ENCODE measurements around the gene ASF1A. TPM values are rescaled to one million over a fixed set of nuclear protein-coding genes. Genes with fewer than 3 reads are reported as not detected.

ASF1A gene
- total RNA-seq, 1 experiment from 2014 or later = 34.4 TPM

DNA sequence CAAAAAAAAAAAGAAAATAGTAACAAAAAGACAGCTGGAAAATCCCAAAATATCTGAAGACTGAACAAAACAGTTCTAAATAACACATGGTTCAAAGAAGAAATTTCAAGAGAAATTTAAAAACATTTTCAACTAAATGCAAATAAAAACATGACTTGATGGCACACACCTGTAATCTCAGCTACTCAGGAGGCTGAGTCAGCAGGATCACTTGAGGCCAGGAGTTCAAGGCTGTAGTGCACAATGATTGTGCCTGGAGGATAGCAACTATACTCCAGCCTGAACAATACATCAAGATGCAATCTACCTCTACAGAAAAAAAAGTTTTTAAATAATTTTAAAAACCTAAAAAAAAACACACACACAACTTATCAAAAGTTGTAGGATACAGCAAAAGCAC lies 21.6 kb upstream of the ASF1A start:
- Histone ChIP-seq H3K4me1 (ENCODE audit: insufficient read depth, low read length) (no peaks in the 10 kb centered on the region), H4K5ac (ENCODE audit: insufficient read length, low read depth, low read length) (no peak overlapping the region), H3K79me1 (ENCODE audit: insufficient read depth, low read depth, low read length, poor library complexity, severe bottlenecking) (no peaks in the 10 kb centered on the region), H3K9ac (ENCODE audit: extremely low read depth, insufficient read length, low read length) (no peak overlapping the region), H3K23ac (ENCODE audit: insufficient read length, low read depth, low read length) (no peak overlapping the region), H3K9me3 (ENCODE audit: control insufficient read depth, low read depth, low read length) (no peaks in the 10 kb centered on the region), H3K27me3 (ENCODE audit: insufficient read depth, low read length) (no peaks in the 10 kb centered on the region), H4K20me1 (ENCODE audit: control insufficient read depth, insufficient read depth, insufficient read length) (no peaks in the 10 kb centered on the region), H3K56ac (ENCODE audit: insufficient read length, low read depth, low read length) (no peak overlapping the region), H2BK5ac (ENCODE audit: insufficient read length, low read length) (no peak overlapping the region), H3T11ph (ENCODE audit: low read length) (no peak overlapping the region), H4K91ac (ENCODE audit: insufficient read length, low read depth, low read length) (no peak overlapping the region), H3K18ac (ENCODE audit: insufficient read length, low read depth, low read length) (no peak overlapping the region), H3K14ac (ENCODE audit: insufficient read depth, low read length) (no peak overlapping the region), H3K79me2 (ENCODE audit: insufficient read depth, low read length) (no peaks in the 10 kb centered on the region), H2BK12ac (ENCODE audit: insufficient read length, low read depth, low read length) (no peak overlapping the region), H3K4me2 (ENCODE audit: insufficient read depth, insufficient read length, low read length) (no peak overlapping the region), H2BK120ac (ENCODE audit: low read depth, low read length, poor library complexity, severe bottlenecking) (no peak overlapping the region), H3K23me2 (ENCODE audit: insufficient read length, low read depth, low read length, poor library complexity, severe bottlenecking) (no peaks in the 10 kb centered on the region), H4K8ac (replicated peaks; ENCODE audit: insufficient read length, low read depth, low read length) (no peak overlapping the region), H3K4ac (ENCODE audit: low read depth, low read length) (no peak overlapping the region), H3K27ac (ENCODE audit: insufficient read length, low read depth, low read length) (no peak overlapping the region), H2BK20ac (ENCODE audit: low read depth, low read length, poor library complexity, severe bottlenecking) (no peak overlapping the region), H2AFZ (ENCODE audit: low read length) (no peak overlapping the region), H2BK15ac (ENCODE audit: low read depth, low read length) (no peak overlapping the region), H2AK5ac (ENCODE audit: insufficient read length, low read length) (no peak overlapping the region)
- Mint-ChIP-seq H3K27me3 (ENCODE audit: low read depth) (no peaks in the 10 kb centered on the region), H3K4me1 (0 out of 4 replicates have a peak, but pooled peaks cover 0 to 2% of the 10 kb centered on the region in 2 experiments), H3K36me3 (ENCODE audit: insufficient read depth in 1 of 3, low read depth in 3 of 3) (peaks cover 0 to 2% (median 0%) of the 10 kb centered on the region in 3 experiments; a peak in 2 of 7 replicates), H3K9me3 (peaks cover 0 to 3% of the 10 kb centered on the region in 2 experiments; a peak in 3 of 5 replicates), H3K27ac (no peak overlapping the region), H3K4me3 (no peak overlapping the region)
- DNase-seq = no peak
- TF ChIP-seq, protein P1, sequence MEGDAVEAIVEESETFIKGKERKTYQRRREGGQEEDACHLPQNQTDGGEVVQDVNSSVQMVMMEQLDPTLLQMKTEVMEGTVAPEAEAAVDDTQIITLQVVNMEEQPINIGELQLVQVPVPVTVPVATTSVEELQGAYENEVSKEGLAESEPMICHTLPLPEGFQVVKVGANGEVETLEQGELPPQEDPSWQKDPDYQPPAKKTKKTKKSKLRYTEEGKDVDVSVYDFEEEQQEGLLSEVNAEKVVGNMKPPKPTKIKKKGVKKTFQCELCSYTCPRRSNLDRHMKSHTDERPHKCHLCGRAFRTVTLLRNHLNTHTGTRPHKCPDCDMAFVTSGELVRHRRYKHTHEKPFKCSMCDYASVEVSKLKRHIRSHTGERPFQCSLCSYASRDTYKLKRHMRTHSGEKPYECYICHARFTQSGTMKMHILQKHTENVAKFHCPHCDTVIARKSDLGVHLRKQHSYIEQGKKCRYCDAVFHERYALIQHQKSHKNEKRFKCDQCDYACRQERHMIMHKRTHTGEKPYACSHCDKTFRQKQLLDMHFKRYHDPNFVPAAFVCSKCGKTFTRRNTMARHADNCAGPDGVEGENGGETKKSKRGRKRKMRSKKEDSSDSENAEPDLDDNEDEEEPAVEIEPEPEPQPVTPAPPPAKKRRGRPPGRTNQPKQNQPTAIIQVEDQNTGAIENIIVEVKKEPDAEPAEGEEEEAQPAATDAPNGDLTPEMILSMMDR (conservative IDR thresholded peaks at IDR 0.05) = no peak
